Fibroblast of pulmonary artery (primary cell): Measurements from ENCODE around the gene UVRAG.
"Not testable (repeated sequence)": the region's sequence is repeated elsewhere in the genome, so short reads cannot be mapped to it uniquely, and the experiment has no call there.

Source experiments
- DNase-seq: peaks from one replicate; pipeline ENCODE4 v3.0.0-alpha.2; 2010; ENCODE audit warnings: low read depth
- H3K4me3 ChIP-seq: replicated peaks from 2 replicates; pipeline ENCODE4 v1.5.1; 2011; ENCODE audit warnings: low read depth, mild to moderate bottlenecking, control low read depth, low read length, moderate library complexity
- TF ChIP-seq, protein P1 (sequence below): IDR thresholded peaks from 2 replicates; pipeline ENCODE4 v1.5.1; 2011; ENCODE audit warnings: mild to moderate bottlenecking, control low read depth, low read length, inconsistent platforms; ENCODE audit errors: missing control alignments

Gene UVRAG

GRCh38 chr11:75840522-75840921 lies 25.5 kb downstream of the UVRAG start:
- no peak overlapping the region for H3K4me3 ChIP-seq
- no peak for DNase-seq
- TF ChIP-seq, protein P1, sequence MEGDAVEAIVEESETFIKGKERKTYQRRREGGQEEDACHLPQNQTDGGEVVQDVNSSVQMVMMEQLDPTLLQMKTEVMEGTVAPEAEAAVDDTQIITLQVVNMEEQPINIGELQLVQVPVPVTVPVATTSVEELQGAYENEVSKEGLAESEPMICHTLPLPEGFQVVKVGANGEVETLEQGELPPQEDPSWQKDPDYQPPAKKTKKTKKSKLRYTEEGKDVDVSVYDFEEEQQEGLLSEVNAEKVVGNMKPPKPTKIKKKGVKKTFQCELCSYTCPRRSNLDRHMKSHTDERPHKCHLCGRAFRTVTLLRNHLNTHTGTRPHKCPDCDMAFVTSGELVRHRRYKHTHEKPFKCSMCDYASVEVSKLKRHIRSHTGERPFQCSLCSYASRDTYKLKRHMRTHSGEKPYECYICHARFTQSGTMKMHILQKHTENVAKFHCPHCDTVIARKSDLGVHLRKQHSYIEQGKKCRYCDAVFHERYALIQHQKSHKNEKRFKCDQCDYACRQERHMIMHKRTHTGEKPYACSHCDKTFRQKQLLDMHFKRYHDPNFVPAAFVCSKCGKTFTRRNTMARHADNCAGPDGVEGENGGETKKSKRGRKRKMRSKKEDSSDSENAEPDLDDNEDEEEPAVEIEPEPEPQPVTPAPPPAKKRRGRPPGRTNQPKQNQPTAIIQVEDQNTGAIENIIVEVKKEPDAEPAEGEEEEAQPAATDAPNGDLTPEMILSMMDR = no peak

DNA sequence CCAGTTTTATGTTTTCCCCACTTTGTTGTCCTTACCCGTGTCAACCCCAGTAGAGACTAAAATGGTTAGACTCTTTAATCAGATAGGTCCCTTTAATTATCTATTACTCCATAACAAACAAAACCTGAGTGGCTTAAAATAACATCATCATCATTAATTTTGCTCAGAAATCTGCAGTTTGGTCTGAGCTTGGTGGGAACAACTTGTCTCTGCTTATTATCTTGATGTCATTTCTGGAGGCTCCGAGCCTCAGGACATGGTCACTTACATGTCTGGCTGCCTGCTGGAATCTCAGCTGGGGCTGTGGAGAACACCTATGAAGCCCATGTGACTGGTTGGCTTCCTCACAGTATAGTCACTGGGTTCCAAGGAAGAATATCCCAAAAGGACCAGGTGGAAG lies 26.7 kb downstream of the UVRAG start:
- TF ChIP-seq, protein P1 = no peak
- DNase-seq = no peak

GRCh38 chr11:75845324-75845723 lies 30.3 kb downstream of the UVRAG start:
- TF ChIP-seq, protein P1 = no peak
- DNase-seq = no peak
- H3K4me3 ChIP-seq = no peak overlapping the region

More for the DNA sequence above, 26.7 kb downstream of the UVRAG start:
- no peak overlapping the region for H3K4me3 ChIP-seq

DNA sequence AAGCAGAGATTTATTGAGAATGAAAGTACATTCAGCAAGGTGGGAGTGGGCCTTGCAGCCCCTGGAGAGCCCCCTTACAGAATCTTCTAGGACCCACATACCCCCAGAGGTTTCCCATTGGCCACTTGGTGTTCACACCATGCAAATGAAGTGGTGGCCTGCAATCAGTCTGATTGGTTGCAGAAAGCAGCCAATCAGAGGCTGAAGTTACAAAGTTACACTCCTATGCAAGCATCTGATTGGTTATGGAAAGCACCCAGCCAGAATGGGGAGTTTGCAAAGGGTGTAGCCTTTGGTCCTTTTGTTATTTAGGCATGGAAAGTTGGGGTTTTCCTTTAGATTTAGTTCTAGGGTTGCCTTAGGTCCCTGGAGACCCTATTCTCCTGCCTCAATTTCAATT lies 34.9 kb downstream of the UVRAG start:
- no peak overlapping the region for H3K4me3 ChIP-seq
- DNase-seq = no peak

DNA sequence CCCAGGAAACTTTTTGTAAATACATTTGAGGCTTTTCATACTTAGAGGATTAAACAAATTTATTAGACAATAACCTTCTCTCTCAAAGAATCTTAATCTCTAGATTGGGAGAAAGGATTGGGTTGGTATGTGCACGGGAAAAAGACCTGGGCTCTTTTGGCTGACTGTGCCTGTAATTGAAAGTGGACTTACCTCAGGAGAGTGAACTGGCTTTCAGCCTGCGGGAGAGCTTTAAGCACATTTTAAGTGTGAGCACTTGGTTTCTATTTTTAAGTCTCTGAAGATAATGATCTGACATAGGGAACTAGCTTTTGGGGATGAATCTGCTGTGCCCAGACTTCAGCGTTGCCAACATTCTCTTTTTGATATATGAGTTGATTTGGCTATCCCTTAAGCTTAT lies 35.8 kb downstream of the UVRAG start:
- H3K4me3 ChIP-seq = no peak overlapping the region
- TF ChIP-seq, protein P1 = no peak
- no peak for DNase-seq

More for the DNA sequence above, 34.9 kb downstream of the UVRAG start:
- TF ChIP-seq, protein P1 = no peak

DNA sequence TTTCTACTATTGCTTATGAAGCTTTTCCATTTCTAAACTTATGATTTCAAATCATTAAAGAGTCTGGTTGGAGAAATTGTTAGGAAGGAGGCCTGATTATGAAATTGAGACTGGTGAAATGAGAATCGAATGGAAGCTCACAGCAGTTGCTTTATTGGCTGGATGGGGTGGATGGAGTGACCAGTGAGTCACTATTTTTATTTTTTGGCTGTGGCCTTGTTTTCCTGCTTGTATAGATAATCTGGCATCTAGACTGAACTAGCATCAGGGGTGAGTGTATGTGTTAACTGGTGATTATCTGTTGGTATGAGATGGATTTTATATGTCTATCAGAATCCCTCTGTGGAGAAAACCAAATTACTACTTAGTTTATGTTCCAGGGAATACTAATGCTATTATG lies 36.2 kb downstream of the UVRAG start:
- H3K4me3 ChIP-seq = no peak overlapping the region
- TF ChIP-seq, protein P1 = no peak
- peak; percentile 59 for DNase-seq

GRCh38 chr11:75852406-75853017 lies 37.5 kb downstream of the UVRAG start:
- TF ChIP-seq, protein P1 = no peak
- DNase-seq = peak; percentile 21
- H3K4me3 ChIP-seq = no peak overlapping the region

- H3K4me3 ChIP-seq, DNase-seq: not testable (repeated sequence)
Measured at GRCh38 chr11:75853563-75853962, 38.6 kb downstream of the UVRAG start.
